ENCODE data around the gene GPX2.

Gene GPX2

DNA sequence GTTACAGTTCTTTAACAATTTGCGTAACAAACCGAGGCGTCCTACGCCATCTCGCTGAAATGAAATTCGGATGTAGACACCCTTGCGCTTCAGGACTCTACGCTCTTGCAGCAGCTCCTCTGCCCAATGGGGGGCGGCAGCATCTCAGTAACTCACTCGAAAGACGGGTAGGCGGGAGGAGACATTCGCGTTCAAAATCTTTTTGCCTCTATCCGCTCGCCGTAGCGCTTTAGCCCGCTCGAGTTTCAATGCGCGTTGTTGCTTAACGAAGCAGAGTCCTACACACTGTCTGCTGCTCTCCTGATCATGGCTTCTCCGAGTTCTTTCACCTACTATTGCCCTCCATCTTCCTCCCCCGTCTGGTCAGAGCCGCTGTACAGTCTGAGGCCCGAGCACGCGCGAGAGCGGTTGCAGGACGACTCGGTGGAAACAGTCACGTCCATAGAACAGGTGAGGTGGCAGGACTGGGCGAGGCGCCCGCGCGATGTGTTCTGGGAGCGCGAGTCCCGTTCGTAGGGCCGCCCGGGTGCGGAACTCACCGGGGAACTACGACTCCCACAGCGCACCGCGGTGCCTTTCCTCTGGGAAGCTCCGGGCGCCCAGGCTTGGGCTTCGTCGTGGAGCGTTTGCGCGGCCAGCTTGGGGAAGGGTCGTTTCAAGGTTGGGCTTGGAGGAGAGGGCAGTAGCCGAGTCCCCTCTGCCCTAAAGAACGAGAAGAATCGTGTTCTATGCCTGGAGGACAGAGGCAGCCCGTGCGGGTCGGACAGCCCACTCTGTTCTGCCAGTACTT lies 44.3 kb upstream of the GPX2 start, which contains the start of gene FNTB:
FNTB (plus strand) TSS at position 248 of the 790 bp plus-strand sequence; CDS start at position 307, 59 bp downstream.
- H3K18ac ChIP-seq (ENCODE audit: low read length), result peak within 1 kb of the TSS; percentile 95
- H3K27me3 ChIP-seq (ENCODE audit: insufficient read depth, low read length), result no peaks in the 10 kb centered on the region
- WGBS (ENCODE audit: extremely low coverage, insufficient coverage, insufficient read length), result no CpG with 5 or more reads among the region's 65 CpGs
- peaks cover 0 to 2% of the 10 kb centered on the region in 2 experiments for H3K4me1 ChIP-seq (ENCODE audit: control insufficient read depth in 1 of 2, insufficient read depth in 2 of 2, low read length in 2 of 2)
- H3K9ac ChIP-seq (ENCODE audit: low read length), result peak within 1 kb of the TSS; percentile 89
- peak within 1 kb of the TSS; percentile 99 for H4K12ac ChIP-seq (ENCODE audit: low read depth, low read length)
- H3K4me2 ChIP-seq (ENCODE audit: low read length), result peak within 1 kb of the TSS; percentile 81
- peak within 1 kb of the TSS; percentile 99 for H2AFZ ChIP-seq (ENCODE audit: insufficient read depth, low read length, poor library complexity)
- peak within 1 kb of the TSS; percentile 76 for H3K4ac ChIP-seq (ENCODE audit: low read depth, low read length)
- peak within 1 kb of the TSS; percentile 87 for H3K4me3 ChIP-seq (ENCODE audit: low read depth, low read length)
- DNase-seq, result peak; percentile 96 to 98
- H3K36me3 ChIP-seq (ENCODE audit: control insufficient read depth in 1 of 2, insufficient read depth in 2 of 2, low read length in 2 of 2), result no peaks in the 10 kb centered on the region
- peak within 1 kb of the TSS; percentile 87 for H2BK5ac ChIP-seq (ENCODE audit: low read depth, low read length, poor library complexity)
- H3K23ac ChIP-seq (ENCODE audit: low read length), result no peak within 1 kb of the TSS
- peak within 1 kb of the TSS; percentile 99 for H4K8ac ChIP-seq (ENCODE audit: low read depth, low read length)
- H3K27ac ChIP-seq (ENCODE audit: low read depth, low read length), result peak within 1 kb of the TSS; percentile 54
- no peak within 1 kb of the TSS for H2AK5ac ChIP-seq (ENCODE audit: low read length)
- no peaks in the 10 kb centered on the region for H3K9me3 ChIP-seq (ENCODE audit: insufficient read depth, low read depth, low read length)
- peaks cover 4% of the 10 kb centered on the region for H3K79me2 ChIP-seq (ENCODE audit: control insufficient read depth, insufficient read depth, low read length, poor library complexity)
- peak within 1 kb of the TSS; percentile 90 for H4K91ac ChIP-seq (ENCODE audit: low read depth, low read length)
- peak within 1 kb of the TSS; percentile 82 for H2BK120ac ChIP-seq (ENCODE audit: insufficient read depth, low read length, poor library complexity)
- H3K79me1 ChIP-seq (ENCODE audit: low read length), result peaks cover 8% of the 10 kb centered on the region
- H2BK12ac ChIP-seq (ENCODE audit: low read length), result peak within 1 kb of the TSS; percentile 27
- peak within 1 kb of the TSS; percentile 79 for H3K14ac ChIP-seq (ENCODE audit: low read length)

DNA sequence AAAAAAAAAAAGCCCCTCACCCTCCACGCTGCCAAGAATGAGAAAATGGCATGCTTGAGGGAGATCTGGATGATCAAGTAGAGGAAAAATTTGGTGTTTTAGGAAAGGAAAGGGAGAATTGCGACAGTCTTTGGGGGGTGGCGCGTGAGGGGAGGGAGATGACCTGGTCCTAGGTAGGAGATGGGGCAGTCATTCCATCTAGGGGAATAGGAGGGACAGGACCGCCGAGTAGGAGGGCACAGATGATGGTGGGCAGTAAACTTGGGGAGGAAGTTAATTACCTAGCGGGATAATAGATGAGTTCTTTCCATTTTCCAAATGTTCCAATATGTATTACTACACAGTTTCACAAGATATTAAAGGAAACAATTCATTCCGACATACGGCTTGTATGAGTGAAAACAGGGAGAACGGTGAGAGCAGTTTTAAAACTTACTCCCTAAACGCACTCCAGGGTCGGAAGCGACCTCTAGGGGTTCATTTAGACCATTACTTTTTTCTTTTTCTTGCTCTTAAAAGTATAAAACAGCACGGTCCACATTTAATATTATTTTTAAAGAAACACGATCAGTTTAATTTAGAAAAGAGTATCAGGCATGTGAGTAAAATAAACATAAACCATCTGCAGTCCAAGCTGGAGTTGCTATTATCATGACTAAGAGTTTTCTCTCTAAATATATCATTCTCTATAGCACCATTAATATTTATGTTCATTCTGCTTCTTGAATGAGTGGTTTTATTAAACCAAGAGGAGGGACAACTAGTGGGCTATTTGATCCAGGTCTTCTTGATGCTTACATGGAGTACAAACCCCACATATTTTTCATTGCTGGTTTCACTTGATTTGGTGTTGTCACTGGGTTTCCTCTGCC lies 41.1 kb upstream of the GPX2 start:
- Histone ChIP-seq H4K12ac (ENCODE audit: low read depth, low read length) (no peak overlapping the region), H3K14ac (ENCODE audit: low read length) (no peak overlapping the region), H3K4me3 (ENCODE audit: low read depth, low read length) (no peak overlapping the region), H3K9ac (ENCODE audit: low read length) (no peak overlapping the region), H2BK5ac (ENCODE audit: low read depth, low read length, poor library complexity) (no peak overlapping the region), H2BK12ac (ENCODE audit: low read length) (no peak overlapping the region), H3K9me3 (ENCODE audit: insufficient read depth, low read depth, low read length) (no peaks in the 10 kb centered on the region), H4K8ac (ENCODE audit: low read depth, low read length) (no peak overlapping the region), H3K79me2 (ENCODE audit: control insufficient read depth, insufficient read depth, low read length, poor library complexity) (peaks cover 4% of the 10 kb centered on the region), H3K4me1 (ENCODE audit: control insufficient read depth in 1 of 2, insufficient read depth in 2 of 2, low read length in 2 of 2) (peaks cover 0 to 6% of the 10 kb centered on the region in 2 experiments), H3K18ac (ENCODE audit: low read length) (no peak overlapping the region), H2AK5ac (ENCODE audit: low read length) (no peak overlapping the region), H3K36me3 (ENCODE audit: control insufficient read depth in 1 of 2, insufficient read depth in 2 of 2, low read length in 2 of 2) (no peaks in the 10 kb centered on the region), H4K91ac (ENCODE audit: low read depth, low read length) (no peak overlapping the region), H3K4ac (ENCODE audit: low read depth, low read length) (no peak overlapping the region), H3K27me3 (ENCODE audit: insufficient read depth, low read length) (no peaks in the 10 kb centered on the region), H3K23ac (ENCODE audit: low read length) (no peak overlapping the region), H3K27ac (ENCODE audit: low read depth, low read length) (no peak overlapping the region), H2AFZ (ENCODE audit: insufficient read depth, low read length, poor library complexity) (no peak overlapping the region), H2BK120ac (ENCODE audit: insufficient read depth, low read length, poor library complexity) (no peak overlapping the region), H3K4me2 (ENCODE audit: low read length) (peak overlapping the region; percentile 11), H3K79me1 (ENCODE audit: low read length) (peaks cover 8% of the 10 kb centered on the region)
- DNase-seq, result peak in 1 of 2 donors; percentile 78
- no CpG with 5 or more reads among the region's 15 CpGs for WGBS (ENCODE audit: extremely low coverage, insufficient coverage, insufficient read length)

DNA sequence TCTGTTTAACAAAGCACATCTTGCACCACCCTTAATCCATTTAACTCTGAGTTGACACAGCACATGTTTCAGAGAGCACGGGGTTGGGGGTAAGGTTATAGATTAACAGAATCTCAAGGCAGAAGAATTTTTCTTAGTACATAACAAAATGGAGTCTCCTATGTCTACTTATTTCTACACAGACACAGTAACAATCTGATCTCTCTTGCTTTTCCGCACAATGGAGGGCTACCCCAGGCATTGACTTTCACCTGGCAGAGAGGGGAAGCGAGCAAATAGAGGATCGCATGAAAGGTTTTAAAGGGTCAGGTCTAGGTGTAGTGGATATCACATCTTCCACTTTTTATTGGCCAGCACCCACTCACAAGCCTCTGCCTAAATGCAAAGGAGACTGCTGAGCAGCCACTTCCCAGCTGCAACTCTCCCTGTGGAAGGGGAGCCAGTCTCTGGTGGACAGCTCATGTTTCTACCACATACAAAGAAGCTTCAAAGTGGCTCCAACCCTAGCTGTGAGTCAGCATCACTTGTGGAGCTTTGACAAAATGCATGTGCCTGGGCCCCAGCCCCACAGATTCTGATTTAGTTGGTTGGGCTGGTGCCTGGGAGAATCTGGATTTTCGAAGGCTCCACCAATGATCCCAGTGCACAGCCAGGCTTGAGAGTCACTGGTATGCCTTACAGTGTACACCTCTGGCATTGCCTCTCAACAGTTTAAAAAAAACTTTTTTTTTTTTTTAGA lies 37.0 kb upstream of the GPX2 start:
- Histone ChIP-seq H4K8ac (ENCODE audit: low read depth, low read length) (no peak overlapping the region), H4K91ac (ENCODE audit: low read depth, low read length) (no peak overlapping the region), H3K4ac (ENCODE audit: low read depth, low read length) (no peak overlapping the region), H3K36me3 (ENCODE audit: control insufficient read depth in 1 of 2, insufficient read depth in 2 of 2, low read length in 2 of 2) (no peaks in the 10 kb centered on the region), H3K4me3 (ENCODE audit: low read depth, low read length) (no peak overlapping the region), H3K23ac (ENCODE audit: low read length) (no peak overlapping the region), H3K14ac (ENCODE audit: low read length) (no peak overlapping the region), H4K12ac (ENCODE audit: low read depth, low read length) (no peak overlapping the region), H3K79me1 (ENCODE audit: low read length) (no peaks in the 10 kb centered on the region), H2BK120ac (ENCODE audit: insufficient read depth, low read length, poor library complexity) (no peak overlapping the region), H2AK5ac (ENCODE audit: low read length) (no peak overlapping the region), H3K9me3 (ENCODE audit: insufficient read depth, low read depth, low read length) (no peaks in the 10 kb centered on the region), H2BK12ac (ENCODE audit: low read length) (no peak overlapping the region), H3K79me2 (ENCODE audit: control insufficient read depth, insufficient read depth, low read length, poor library complexity) (no peaks in the 10 kb centered on the region), H3K27me3 (ENCODE audit: insufficient read depth, low read length) (no peaks in the 10 kb centered on the region), H3K18ac (ENCODE audit: low read length) (no peak overlapping the region), H3K4me1 (ENCODE audit: control insufficient read depth in 1 of 2, insufficient read depth in 2 of 2, low read length in 2 of 2) (peaks cover 0 to 4% of the 10 kb centered on the region in 2 experiments), H3K9ac (ENCODE audit: low read length) (no peak overlapping the region), H3K4me2 (ENCODE audit: low read length) (no peak overlapping the region), H2AFZ (ENCODE audit: insufficient read depth, low read length, poor library complexity) (no peak overlapping the region), H2BK5ac (ENCODE audit: low read depth, low read length, poor library complexity) (no peak overlapping the region), H3K27ac (ENCODE audit: low read depth, low read length) (no peak overlapping the region)
- no peak for DNase-seq
- no CpG with 5 or more reads among the region's 5 CpGs for WGBS (ENCODE audit: extremely low coverage, insufficient coverage, insufficient read length)

DNA sequence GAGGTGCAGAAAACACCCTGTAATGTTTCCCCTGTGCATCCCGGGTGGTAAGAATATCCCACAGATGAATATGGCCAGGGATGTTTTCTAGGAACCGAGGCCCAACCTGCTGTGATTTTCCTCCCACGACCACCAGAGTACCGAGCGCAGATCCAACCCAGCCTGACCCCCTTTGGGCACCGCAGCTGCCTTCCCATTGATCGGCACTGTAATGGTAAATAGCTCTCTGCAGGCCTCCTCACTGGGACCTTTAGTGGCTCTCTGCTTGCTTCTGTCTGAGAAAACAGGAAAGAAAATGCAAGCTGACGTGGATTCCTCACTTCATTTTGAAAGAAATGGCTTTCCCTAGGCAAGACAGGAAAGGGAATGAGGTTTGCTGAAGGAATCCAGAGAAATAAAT lies 32.0 kb upstream of the GPX2 start:
- no peaks in the 10 kb centered on the region for H3K9me3 ChIP-seq (ENCODE audit: insufficient read depth, low read depth, low read length)
- no peak overlapping the region for H2BK120ac ChIP-seq (ENCODE audit: insufficient read depth, low read length, poor library complexity)
- no peak overlapping the region for H3K14ac ChIP-seq (ENCODE audit: low read length)
- H3K27me3 ChIP-seq (ENCODE audit: insufficient read depth, low read length), result no peaks in the 10 kb centered on the region
- no peaks in the 10 kb centered on the region for H3K36me3 ChIP-seq (ENCODE audit: control insufficient read depth in 1 of 2, insufficient read depth in 2 of 2, low read length in 2 of 2)
- no peak overlapping the region for H3K4me3 ChIP-seq (ENCODE audit: low read depth, low read length)
- H3K79me1 ChIP-seq (ENCODE audit: low read length), result peaks cover 10% of the 10 kb centered on the region
- H3K9ac ChIP-seq (ENCODE audit: low read length), result no peak overlapping the region
- H3K79me2 ChIP-seq (ENCODE audit: control insufficient read depth, insufficient read depth, low read length, poor library complexity), result peaks cover 3% of the 10 kb centered on the region
- no peak overlapping the region for H2BK12ac ChIP-seq (ENCODE audit: low read length)
- H3K18ac ChIP-seq (ENCODE audit: low read length), result no peak overlapping the region
- H4K8ac ChIP-seq (ENCODE audit: low read depth, low read length), result no peak overlapping the region
- H2BK5ac ChIP-seq (ENCODE audit: low read depth, low read length, poor library complexity), result no peak overlapping the region
- H3K4me1 ChIP-seq (ENCODE audit: control insufficient read depth in 1 of 2, insufficient read depth in 2 of 2, low read length in 2 of 2), result peaks cover 12 to 14% of the 10 kb centered on the region in 2 experiments
- H4K91ac ChIP-seq (ENCODE audit: low read depth, low read length), result no peak overlapping the region
- H2AFZ ChIP-seq (ENCODE audit: insufficient read depth, low read length, poor library complexity), result no peak overlapping the region
- H4K12ac ChIP-seq (ENCODE audit: low read depth, low read length), result no peak overlapping the region
- WGBS (ENCODE audit: extremely low coverage, insufficient coverage, insufficient read length), result no CpG with 5 or more reads among the region's 8 CpGs
- H2AK5ac ChIP-seq (ENCODE audit: low read length), result no peak overlapping the region
- H3K27ac ChIP-seq (ENCODE audit: low read depth, low read length), result no peak overlapping the region
- no peak for DNase-seq
- H3K4me2 ChIP-seq (ENCODE audit: low read length), result no peak overlapping the region
- H3K4ac ChIP-seq (ENCODE audit: low read depth, low read length), result no peak overlapping the region
- no peak overlapping the region for H3K23ac ChIP-seq (ENCODE audit: low read length)
